ENCODE measurements around the gene RNU2-63P. TPM values are rescaled to one million over a fixed set of nuclear protein-coding genes. Genes with fewer than 3 reads are reported as not detected.

The RNU2-63P gene
- total and polyA plus RNA-seq, 2 of the 8 experiments (the other 6 are each of a cell fraction or from before 2014, with no cell fraction given) = 6.6 TPM; not detected in 1

- TF ChIP-seq CEBPB (IDR thresholded peaks at IDR 0.05; ENCODE audit: low read depth, low read length) (no peak), CBX5 (IDR thresholded peaks at IDR 0.05; ENCODE audit: low read depth, low read length) (no peak)
Observed at GRCh38 chr2:88061295-88061694, 44.9 kb upstream of the RNU2-63P start (continued).

All from H1 (cell line).